Stimulated activated CD4-positive, alpha-beta T cell treated with anti-CD3 and anti-CD28 coated beads, Interleukin-4, amount 100 ng/mL, for 48 hours (primary cell): ENCODE results near the gene C11orf98.
"Not testable (repeated sequence)": the region's sequence is repeated elsewhere in the genome, so short reads cannot be mapped to it uniquely, and the experiment has no call there.

Experiments used
- DNase-seq, 2 donors: peaks; one replicate each; pipeline ENCODE4 v3.0.0-alpha.2; 2020; ENCODE audit warnings: low read depth in 2 of 2

The C11orf98 gene

DNA sequence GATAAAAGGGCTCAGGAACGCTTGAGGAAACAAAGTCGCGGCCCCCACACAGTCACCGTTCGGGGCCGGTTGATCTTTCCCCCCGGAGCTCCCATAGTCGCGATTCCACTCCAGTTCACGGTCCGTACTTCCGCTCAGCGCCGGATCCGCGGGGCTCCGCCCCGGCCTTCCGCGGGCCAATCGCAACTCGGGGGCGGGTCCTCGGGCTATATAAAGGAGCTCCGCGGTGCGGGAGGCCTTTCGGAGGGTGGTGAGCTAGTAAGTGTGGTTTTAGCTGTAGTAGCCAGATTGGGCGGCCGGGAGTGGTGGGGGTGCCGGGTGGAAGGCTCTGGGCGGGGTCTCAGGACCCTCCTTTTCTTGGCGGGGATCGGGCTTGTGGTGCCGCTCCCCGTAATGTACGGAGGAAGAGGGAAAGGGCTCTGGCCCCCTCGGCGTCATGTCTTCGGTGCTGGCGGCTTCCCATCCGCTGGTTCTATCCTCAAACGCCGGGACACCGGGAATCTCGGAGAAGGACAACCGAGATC lies at the start of gene C11orf98, which contains the start of gene CSKMT:
Gene C11orf98 (minus strand): TSS at position 136 of the 524 bp plus-strand sequence. CDS start 41 bp downstream, at position 95.
Gene CSKMT (plus strand): TSS at position 238 of the 524 bp plus-strand sequence. CDS start 568 bp downstream, outside the sequence.
- peak; percentile 93 to 95 for DNase-seq

DNA sequence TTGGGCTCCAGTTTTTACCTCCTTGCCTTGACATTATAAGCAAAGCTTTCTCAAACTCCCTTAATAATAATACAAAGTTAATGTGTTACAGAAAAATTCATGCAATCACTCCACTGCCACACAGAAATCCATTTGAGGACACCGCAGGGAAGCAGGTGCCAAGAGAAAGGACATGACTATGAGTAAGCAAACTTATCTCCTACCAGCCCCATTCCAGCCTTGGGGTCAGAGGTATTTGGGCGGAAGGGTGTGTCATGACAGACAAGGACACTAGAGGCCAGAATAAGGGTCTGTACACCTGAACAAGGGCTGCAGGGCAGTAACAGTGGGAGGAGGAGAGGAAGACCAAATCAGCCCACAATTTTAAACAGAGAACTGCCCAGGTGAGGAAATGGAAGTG lies 48.3 kb upstream of the C11orf98 start:
- DNase-seq: no peak

DNA sequence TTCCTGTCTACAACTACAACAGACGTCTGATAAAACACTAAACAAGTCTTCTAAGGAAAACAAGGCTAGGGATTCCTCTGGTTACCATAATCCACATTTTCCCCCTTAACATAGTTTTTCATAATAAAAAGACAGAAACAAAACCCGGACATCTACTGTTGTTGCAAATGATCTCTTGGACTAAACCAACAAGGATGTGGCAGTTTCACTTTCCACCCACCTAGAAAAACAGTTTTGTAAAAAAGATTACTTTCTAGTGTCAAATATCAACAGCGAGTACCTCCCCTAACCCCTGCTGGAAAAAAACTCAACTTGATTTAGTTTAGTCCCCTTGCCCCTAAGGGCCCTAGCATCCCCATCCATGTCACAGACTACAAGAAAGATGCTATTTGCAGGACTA lies 47.9 kb upstream of the C11orf98 start:
- no peak for DNase-seq

DNA sequence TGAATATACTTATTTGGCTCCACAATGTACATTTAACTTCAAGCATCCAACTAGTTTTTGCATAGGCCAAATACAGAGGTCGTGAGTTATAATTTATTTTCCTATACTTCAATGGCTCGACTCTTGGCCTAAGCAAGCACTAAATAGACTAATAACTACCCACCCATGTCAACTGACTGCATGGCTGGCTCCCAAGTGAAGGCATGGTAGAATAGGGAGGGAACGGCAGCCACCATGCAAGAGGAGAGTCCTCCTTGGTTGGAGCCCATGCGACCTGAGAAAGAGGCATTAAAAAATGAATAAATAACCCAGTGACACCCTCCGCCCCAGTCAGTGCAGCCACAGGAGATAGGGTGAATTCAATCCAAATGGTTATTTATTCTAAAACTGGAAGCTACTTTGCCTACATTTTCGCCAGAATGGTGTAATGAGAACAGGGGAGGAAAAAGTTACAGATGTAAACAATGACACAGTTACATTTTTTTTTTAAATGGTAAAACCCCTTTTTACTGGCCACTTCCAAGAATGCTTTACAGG lies 47.3 kb upstream of the C11orf98 start:
- no peak for DNase-seq

DNA sequence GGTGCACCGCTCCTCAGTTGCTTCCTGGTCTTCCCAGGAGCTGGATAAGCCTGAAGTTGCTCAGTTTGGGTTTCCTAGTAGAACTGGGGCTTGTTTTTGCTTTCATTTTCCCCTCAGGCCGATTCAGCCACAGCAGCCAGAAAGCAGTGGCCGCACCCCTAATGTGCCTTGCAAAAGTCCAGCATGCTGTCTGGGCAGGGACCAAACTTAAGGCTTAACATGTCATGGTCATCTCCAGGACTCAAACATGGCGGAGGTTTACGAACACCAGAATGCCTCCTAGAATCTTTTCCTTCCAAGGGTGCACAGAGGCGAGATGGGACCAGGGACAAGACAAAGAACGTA lies 45.0 kb upstream of the C11orf98 start:
- no peak for DNase-seq

DNA sequence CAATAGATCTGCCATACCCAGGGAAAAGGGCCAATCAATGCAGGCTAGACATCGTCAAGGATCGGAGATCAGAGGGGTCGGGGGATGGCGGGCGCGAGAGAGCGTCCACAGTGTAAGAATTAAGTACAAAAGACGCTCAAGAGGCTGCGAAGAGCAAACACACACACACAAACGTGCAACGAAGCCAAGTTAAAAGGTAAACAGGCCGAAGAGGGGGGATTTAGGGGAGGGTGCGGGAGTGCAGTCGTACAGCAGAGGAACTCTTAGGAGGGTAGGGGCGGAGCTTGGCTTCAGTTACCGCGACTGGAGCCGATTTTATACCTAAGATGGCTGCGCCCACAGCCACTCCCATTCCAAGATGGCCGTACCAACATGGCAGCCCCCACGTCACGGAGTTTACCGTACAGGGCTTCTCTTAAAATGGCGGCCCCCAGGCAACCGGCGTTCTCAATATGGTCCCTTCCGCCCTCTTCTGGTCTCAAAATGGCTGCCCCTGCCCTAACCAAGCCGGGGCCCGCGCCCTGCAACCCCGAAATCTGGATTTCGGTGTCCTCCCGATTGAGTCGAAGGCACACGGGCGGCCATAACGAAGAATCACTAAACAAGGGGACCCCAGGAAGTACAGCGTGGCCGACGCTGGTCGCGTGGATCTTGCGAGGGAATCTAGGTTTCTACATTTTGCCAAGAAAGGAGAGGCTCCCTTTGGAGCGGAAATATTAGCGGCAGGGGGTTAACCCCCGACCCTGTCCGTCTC lies 44.4 kb upstream of the C11orf98 start:
- peak; percentile 91 to 95 for DNase-seq

DNA sequence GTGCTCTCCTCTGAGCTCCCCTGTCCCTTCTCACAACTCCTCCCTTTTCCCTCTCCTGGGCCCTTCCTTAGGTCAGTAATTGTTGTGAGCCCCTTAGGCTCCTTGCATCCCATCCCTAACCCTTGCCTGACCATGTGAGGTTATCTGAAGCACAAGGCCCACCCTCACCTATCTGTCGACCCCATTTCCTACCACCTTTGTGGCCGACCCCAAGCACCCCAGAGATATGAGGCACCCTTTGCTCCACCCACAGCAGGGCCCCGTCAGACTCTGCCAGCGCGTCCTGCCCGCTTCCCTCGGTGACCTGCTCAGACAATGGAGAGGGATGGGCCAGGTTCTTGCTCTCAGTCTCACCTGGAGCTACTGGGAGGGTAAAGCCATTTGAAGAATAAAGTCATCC lies 43.8 kb upstream of the C11orf98 start:
- DNase-seq: no peak

DNA sequence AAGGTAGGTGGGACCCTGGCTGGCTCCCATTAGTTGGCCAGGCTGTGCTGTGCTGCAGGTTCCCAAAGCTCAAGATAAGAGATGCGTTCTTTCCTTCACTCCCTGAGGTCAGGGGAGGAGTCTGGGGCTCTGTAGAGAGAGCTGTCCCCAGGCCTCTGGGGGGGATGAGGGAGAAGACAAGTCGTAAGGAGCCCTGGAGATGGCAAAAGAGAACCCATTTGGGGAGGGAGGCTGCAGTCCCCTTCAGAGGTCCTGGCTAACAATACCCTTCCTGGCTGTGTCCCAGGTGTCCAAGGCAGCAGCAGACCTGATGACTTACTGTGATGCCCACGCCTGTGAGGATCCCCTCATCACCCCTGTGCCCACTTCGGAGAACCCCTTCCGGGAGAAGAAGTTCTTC lies 43.4 kb upstream of the C11orf98 start:
- DNase-seq: no peak

DNA sequence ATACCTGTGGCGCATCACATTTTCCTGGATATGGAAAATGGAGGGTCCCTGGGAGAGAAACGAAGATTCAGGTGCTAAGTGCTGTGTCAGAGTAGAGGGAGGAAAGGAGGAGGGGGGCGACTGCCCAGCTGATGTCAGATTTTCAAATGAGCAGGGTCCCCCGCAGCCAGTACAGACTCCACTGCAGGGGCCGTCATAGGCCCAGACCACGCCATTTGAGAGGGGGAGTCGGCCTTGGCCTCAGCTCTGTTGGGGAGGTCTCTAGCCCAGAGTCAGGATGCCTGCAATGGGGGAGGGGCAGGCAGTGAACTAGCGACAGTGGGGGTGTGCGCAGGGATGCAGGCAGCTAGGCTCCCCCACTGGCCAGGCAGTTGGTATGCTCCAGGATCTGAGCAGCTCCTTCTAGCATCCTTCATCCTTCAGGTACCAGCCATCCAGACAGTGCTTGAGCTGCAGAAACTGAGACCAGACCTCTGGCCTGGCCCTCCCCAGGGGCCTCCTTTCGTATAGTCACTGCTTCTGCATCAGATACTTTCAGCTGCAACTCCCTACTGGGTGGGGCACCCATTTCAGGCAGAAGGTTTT lies 42.4 kb upstream of the C11orf98 start, which contains the start of the genes BSCL2 and GNG3:
Gene BSCL2 (minus strand): TSS at position 148 of the 585 bp plus-strand sequence. CDS start 229 bp downstream, outside the sequence.
Gene GNG3 (plus strand): TSS at position 400 of the 585 bp plus-strand sequence. CDS start 620 bp downstream, outside the sequence.
- DNase-seq: no peak

DNA sequence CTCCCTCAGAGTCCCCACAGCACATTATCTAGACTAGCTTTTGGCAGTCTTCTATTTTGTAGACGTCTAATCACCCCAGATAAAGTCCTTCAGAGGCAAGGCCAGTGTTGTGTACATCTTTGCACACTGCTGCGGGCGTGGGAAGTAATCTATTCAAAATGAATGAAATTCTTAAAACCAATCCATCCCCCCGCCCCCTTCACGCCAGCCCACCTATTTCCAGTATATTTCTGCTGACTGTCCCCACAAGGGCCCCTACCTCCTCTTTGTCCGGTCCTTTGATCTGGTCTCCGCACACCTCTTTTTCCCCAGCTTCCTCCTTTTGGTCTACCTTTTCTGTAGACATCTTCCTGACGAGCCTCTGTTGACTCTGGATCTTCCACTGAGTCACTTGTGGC lies 41.8 kb upstream of the C11orf98 start:
- no peak for DNase-seq

DNA sequence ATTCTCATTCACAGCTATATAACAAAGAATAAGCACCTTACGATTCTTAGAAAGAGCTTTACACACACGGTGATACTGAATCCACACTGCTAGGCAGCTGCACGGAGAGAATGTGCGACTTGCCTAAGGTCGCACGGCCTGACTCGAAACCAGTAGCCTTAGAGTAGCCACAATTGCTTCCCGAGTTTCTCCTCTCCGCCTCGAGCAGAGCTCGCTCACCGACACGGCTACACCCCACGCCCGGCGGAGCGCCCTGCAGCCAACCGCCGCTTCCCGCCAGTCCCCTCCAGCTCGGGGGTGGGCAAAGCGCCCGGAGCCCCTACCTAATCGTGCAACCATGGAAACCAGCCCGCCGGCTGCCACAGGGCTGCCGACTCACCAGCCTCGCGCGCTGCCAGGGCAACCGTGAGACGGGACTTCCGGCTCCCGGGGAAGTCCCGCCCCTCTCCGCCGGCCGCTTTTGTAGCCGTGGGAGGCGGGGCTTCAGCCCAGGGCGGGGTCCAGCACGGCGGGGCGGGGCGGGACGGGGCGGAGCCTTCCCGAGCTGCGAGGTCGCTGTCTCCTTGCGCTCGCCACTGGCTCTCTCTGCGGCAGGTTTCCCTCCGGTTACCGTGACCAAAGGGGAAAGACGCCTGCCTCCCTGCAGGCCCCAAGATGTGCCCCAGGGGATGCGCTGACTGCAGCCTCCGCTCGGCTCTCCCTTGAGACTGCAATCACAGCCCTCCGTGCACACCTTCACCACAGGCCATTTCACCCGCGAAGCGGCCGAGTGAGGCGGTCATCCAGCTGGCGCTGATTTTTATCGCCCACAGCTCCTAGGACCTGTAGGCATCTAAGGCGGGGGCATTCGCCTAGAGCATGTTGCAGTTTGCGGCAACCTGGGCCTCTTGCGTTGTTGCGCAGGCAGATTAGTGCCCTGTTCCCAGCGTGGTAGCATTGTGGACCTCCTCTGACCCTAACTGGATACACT lies 41.2 kb upstream of the C11orf98 start:
- DNase-seq: peak; percentile 90 to 96

DNA sequence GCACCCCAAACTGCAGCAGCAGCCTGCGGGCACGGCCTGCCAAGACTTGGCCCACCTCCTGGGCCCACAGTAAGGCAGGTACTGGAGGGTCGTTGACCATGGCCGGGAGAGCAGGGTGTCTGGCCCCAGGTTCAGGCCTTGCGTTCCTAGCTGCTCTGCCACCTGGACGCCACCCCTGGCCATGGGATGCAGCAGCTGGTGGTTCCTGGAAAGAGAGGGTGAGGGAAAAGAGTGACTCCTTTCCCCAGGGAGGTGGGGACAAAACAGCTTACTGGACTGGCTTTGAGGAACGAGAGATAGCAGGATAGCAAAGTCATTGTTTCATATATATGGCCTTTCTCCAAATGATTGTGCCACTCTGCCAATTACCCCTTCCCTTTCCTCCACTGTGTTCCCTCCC lies 40.4 kb upstream of the C11orf98 start:
- no peak for DNase-seq

DNA sequence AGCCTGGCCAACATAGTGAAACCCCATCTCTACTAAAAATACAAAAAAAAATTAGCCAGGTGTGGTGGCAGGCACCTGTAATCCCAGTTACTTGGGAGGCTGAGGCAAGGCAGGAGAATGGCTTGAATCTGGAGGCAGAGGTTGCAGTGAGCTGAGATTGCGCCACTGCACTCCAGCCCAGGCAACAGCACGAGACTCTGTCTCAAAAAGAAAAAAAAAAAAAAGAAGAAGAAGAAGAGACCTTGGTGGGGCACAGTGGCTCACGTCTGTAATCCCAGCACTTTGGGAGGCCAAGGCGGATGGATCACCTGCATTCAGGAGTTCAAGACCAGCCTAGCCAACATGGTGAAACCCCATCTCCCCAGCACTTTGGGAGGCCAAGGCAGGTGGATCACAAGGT lies 38.9 kb upstream of the C11orf98 start:
- DNase-seq: not testable (repeated sequence)

DNA sequence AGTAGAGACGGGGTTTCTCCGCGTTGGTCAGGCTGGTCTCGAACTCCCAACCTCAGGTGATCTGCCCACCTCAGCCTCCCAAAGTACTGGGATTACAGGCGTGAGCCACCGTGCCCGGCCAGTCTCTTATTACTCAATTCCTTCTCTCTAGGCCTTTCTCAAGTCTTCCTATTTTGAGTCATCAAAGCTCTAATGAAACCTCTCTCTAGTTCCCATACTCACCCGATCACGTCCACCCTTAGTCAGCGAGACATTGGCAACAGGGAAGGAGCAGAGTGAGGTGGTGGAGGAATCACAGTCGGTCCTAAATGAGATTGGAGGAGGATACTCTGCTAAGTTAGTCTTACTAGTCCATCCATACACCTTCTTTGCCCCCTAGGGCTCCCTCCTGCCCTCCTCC lies 37.2 kb upstream of the C11orf98 start:
- no peak for DNase-seq

DNA sequence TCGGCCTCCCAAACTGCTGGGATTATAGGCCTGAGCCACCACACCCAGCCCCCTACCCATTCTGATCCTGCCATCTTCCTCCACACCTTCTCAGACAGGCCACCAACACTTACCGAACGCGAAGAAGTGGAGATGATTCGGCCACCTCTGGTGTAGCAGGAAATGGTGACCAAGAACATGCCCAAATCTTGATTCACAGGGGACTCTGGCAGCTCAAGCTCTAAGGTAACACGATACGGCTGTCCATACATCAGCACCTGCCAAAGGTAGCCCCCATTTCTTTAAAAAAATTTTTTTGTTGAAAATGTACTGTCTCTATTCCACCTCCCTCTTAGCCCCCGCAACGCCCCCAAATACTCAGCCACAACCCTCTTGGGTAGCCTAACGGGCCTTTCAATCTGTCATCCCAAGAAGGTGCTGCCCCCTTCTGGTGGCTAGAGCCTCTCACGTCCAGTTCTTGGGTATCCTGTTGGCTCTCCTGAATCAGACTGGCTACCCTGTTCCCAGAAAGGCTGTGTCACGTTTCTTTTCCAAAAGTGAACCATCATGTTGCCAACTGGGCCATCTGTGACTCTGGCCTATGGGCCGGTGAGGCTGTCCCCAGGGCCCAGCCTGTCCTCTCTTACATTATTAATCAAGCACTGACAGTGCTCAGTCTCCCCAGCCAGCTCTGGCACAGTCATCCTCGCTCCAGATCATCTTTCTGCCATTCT lies 29.6 kb upstream of the C11orf98 start:
- DNase-seq: peak; percentile 65 to 66

DNA sequence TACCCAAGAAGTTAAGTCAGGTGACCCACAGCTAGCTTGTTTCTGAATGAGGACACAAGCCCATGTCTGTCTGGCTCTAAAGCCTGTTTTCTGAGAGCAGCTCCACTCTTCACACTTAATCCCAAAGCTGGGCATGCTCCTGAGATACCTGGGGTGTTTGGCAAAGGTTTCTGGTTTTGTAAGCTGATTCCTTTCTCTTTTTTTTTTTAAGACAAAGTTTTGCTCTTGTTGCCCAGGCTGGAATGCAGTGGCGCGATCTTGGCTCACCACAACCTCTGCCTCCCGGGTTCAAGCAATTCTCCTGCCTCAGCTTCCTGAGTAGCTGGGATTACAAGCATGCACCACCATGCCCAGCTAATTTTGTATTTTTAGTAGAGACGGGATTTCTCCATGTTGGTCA lies 28.6 kb upstream of the C11orf98 start:
- DNase-seq: not testable (repeated sequence)

DNA sequence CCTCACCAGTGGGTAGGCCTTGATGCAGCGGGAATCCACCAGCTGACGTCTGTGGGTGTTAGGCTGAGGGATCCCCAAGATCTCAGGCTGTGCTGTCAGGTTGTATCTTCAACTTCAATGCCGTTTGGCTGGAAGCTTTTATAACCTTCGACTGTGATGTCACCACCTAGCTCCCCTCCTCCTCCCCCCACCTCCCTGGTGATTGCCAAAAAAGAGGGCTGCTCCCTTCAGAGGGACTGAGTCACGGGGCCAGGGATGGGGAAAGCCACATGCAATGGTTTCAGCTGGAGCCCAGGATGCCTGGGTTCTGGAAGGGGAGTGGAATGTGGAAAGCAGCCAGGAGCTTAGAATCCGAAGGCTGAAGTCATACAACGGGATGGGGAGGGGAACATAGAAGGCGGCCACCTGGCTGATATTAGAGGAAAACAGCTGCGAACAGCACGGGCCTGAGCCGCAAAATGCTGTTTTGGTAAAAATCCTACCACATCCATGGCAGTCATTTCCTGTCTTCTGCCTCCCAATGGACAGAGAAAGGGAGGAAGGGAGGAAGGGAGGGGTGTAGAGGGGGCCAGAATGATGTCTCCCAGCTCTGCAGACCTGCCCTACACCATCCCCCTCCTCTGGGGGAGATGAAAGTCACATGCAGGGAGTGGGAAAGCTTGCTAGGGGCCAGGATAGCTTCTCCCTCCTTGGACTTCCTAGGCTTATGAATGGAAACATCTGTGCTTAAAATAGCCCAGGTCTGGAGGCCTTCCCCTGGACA lies 24.6 kb upstream of the C11orf98 start, which contains the start of gene LRRN4CL:
Gene LRRN4CL (minus strand): TSS at position 110 of the 763 bp plus-strand sequence. CDS start 1,022 bp downstream, outside the sequence.
- DNase-seq: no peak

DNA sequence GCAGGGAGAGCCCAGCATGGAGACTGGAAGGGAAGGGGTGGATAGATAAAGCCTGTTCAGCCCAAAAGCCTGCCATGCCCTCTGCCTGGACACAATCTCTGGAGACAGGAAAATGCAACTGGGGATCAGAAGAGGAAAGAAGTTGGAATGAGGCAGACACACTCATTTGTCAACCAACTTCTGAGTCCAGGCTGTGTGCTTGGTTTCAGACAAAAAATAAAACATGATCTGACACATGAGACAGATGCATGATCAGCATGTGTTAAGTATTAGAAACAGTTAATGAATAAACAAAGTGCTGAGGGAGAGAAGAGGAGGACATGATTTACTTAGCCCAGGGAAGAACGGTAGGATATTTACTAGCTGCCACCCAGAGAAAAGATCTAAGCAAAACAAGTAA lies 23.5 kb upstream of the C11orf98 start:
- DNase-seq: no peak

DNA sequence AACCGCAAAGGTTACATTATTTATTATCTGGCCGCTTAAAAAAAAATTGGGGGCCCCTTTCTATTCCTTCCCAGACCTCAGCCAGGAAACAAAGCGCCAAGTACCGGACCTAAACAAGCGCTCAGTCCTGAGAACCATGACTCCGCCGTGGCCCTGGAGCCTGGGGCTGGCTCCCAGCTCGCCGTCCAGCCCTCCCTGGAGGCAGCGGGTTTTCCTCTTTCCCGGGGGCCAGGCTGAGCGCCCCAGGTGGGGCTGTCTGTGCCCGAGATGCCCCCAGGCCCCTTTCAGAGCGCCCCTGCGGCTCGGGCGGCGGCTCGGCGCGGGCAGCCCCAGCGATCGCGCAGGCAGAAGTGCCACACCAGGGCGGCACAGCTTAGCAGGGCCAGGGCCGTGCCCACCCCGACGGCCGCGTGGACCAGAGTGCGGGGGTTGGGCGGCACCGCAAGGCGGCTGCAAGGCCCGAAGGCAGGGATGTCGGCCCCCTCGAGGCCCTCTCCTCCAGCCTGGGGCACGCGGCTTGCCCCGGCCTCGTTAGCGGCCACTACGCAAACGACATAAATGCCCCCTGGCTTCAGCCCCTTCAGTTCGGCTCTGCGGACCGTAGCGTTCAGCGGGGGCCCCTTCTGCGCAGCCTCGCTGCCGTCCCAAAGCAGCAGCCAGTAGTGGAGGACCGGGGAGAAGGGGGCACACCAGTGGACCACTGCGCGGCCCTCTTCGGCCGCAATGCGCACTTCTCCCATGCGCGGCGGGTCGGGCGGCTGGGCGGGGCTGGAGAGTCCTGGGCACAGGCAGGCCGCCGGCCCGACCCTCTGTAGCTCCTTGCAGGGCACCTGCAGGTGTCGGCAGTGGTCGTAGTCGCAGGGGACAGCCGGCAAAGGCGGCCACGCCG lies 22.7 kb upstream of the C11orf98 start:
- DNase-seq: no peak
